Fibroblast of skin of left quadriceps (primary cell): ENCODE results near the gene PFN1.
"Not testable (repeated sequence)": the region's sequence is repeated elsewhere in the genome, so short reads cannot be mapped to it uniquely, and the experiment has no call there.

Experiments used
- DNase-seq, 2 experiments: peaks; one replicate each; pipeline ENCODE4 v3.0.0-alpha.2; 2013; ENCODE audit warnings: low read depth in 2 of 2

The PFN1 gene

GRCh38 chr17:4921320-4921719 lies 27.0 kb downstream of the PFN1 start:
- no peak for DNase-seq

DNA sequence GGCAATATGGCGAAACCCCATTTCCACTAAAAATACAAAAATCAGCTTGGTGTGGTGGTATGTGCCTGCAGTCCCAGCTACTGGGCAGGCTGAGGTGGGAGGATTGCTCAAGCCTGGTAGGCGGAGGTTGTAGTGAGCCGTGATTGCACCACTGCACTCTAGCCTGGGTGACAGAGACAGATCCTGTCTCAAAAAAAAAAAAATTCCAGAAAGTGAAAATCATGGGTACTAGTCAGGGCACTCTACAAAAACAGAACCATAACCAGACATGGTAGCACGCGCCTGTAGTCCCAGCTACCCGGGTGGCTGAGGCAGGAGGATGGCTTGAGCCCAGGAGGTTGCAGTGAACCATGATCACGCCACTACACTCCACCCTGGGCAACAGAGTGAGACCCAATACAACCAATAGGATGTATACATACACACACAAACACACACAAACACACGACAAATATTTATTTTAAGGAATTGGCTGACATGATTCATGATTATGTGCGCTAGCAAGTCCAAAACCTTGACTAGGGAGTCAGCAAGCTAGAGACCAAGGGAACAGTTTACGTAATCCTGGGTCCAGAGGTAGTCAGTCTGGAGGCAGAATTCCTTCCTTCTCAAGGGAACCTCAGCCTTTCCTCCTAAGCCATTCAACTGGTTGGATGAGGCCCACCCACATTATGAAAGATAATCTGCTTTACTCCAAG lies 27.8 kb downstream of the PFN1 start:
- no peak for DNase-seq

DNA sequence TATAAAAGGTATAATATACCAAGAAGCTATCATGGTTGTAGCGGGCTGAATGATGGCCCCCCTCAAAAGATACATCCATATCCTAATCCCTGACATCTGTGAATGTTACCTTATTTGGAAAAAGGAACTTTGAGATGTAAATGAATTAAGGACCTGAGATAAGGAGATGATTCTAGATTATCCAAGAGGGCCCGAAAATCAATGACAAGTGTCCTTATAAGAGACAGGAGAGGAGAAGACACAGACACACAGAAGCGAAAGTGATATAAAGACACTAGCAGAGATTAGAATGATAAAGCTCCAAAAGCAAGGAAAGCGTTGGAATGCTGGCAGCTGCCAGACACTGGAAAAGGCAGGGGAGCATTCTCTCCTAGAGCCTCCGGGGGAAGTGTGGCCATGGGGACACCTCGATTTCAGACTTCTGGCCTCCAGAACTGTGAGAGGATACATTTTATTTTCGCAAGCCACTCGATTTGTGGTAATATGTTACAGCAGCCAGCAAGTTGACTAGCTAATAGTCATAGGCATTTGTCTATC lies 28.8 kb downstream of the PFN1 start:
- DNase-seq, result no peak

DNA sequence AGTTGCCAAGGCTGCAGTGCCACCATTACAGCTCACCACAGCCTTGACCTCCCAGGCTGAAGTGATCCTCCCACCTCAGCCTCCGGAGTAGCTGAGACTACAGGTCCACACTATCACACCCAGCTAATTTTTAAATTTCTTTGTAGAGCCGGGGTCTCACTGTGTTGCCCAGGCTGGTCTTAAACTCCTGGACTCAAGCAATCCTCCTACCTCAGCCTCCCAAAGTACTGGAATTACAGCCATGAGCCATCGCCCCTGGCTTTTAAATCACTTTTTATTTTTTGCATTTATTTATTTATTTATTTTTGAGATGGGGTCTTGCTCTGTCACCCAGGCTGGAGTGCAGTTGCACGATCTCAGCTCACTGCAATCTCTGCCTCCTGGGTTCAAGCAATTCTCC lies 33.8 kb downstream of the PFN1 start:
- not testable (repeated sequence) for DNase-seq

DNA sequence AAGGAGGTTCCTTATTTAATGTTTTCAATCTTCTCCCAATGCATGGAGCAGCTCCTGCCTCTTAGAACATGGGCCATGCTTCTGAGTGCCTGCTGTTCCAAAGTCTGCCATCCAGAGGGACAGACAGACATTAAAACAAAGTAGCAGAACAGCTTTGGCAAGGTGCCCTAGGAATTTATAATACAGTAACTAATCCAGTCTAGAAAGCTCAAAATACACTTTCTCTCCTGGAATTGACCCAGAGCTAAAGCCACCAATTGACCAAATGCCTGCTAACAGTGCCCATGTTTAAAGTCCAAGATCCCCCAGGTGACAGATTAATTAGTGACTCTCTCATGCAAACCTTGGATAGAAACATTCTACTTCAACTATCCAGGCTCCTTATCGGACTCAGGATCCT lies 34.3 kb downstream of the PFN1 start:
- no peak for DNase-seq

DNA sequence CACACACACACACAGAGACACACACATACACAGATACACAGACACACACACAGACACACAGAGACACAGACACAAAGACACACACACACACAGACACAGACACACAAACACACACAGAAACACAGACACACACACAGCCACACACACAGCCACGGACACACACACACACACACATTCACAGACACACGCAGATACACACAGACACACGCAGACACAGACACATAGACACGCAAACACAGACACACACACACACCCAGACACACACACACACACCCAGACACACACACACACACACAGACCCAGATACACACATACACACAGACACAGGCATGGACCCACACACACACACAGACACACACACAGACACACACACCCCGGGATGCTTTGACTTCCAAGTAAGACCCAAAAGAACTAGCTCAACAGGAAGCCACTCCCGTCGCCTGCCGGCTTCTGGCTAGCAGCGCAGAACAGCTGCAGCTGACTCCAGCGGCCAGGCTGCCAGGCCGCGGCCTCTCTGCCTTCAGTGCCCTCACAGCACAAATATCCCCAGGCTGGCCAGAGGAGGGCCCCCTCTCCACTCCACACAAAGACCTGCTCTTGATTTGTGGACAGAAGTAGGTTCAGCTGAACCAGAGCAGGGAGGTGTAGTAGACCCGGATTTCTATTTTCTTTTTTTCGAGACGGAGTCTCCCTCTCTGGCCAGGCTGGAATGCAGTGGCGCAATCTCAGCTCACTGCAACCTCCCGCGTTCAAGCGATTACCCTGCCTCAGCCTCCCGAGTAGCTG lies 39.4 kb downstream of the PFN1 start:
- DNase-seq, result peak; percentile 66 to 68

DNA sequence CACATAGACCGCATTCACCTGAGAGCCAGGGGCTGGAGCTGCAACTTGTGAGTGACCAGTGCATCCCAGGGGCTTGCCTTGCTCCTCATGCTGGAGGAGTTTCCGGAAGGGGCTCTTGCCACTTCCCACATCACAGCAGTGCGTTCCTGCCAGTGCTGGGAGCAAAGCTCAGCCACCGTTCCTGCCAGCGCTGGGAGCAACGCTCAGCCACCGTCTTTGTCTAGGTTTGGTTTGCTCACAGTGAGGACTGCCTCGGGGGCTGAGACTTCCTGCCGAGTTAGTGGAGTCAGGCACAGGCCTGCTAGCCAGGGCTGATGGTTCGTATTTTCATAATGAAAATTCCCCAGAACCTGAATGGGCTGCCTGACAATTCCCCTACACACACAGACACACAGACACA lies 40.0 kb downstream of the PFN1 start:
- DNase-seq, result no peak

- DNase-seq, result not testable (repeated sequence)
Observed at GRCh38 chr17:4906642-4907041, 41.7 kb downstream of the PFN1 start.

- DNase-seq, result peak; percentile 29 to 32
Observed at GRCh38 chr17:4903051-4903818, 45.1 kb downstream of the PFN1 start, which contains the start of gene CHRNE. CHRNE (minus strand) TSS chr17:4903098; CDS start chr17:4903063, 35 bp downstream.

- no peak for DNase-seq
Observed at GRCh38 chr17:4902540-4902939, 45.8 kb downstream of the PFN1 start.

GRCh38 chr17:4901648-4902344 lies 46.5 kb downstream of the PFN1 start:
- DNase-seq, result no peak

- no peak for DNase-seq
Observed at GRCh38 chr17:4901108-4901647, 47.2 kb downstream of the PFN1 start.

GRCh38 chr17:4900231-4901107 lies 47.9 kb downstream of the PFN1 start:
- DNase-seq, result no peak

DNA sequence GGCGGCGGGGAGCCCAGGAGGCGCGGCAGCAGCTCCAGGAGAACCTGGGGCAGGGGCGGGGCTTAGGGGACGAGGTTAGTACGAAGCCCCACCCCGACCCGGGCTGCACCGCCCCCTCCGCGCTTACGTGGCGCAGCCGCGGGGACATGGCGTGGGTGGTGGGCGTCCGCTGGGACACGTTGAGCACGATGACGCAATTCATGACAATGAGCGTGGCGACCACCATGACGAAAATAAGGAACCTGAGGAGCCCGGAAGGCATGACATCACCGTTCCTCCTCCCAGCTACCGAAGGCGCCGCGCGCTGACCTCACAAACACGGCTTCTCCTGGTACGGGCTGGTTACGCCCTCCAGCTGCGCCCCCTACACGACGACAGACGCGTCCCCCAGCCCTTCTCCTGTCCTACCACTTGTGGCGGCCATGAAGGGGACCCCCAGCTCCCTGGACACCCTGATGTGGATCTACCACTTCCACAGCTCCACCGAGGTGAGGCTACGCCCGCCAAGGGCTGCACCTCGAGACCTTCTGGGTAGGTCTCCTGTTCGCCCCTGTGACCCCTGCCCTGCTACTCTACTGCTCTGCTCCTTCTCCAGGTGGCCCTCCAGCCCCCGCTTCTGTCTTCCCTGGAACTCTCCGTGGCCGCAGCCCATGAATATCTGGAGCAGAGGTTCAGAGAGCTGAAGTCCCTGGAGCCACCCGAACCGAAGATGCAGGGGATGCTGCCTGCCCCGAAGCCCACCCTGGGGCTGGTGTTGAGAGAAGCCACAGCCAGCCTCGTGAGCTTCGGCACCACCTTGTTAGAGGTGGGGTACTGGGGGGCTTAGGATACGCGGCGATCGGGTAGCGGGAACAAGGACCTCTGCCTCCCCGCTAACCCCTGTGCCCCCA lies 48.7 kb downstream of the PFN1 start, which contains the start of gene C17orf107:
TSS of gene C17orf107 (plus strand) at position 196 of the 890 bp plus-strand sequence. CDS start at position 423, 227 bp downstream.
- peak; percentile 58 to 59 for DNase-seq

- DNase-seq, result no peak
Observed at GRCh38 chr17:4898927-4899326, 49.4 kb downstream of the PFN1 start.

GRCh38 chr17:4898351-4898750 lies 50.0 kb downstream of the PFN1 start:
- DNase-seq, result no peak

GRCh38 chr17:4897785-4898184 lies 50.5 kb downstream of the PFN1 start:
- DNase-seq, result no peak

- DNase-seq, result no peak
Observed at GRCh38 chr17:4897198-4897687, 51.1 kb downstream of the PFN1 start.
